Measurements from ENCODE around the gene CEL.
"Not testable (repeated sequence)": the region's sequence is repeated elsewhere in the genome, so short reads cannot be mapped to it uniquely, and the experiment has no call there.

CEL gene

DNA sequence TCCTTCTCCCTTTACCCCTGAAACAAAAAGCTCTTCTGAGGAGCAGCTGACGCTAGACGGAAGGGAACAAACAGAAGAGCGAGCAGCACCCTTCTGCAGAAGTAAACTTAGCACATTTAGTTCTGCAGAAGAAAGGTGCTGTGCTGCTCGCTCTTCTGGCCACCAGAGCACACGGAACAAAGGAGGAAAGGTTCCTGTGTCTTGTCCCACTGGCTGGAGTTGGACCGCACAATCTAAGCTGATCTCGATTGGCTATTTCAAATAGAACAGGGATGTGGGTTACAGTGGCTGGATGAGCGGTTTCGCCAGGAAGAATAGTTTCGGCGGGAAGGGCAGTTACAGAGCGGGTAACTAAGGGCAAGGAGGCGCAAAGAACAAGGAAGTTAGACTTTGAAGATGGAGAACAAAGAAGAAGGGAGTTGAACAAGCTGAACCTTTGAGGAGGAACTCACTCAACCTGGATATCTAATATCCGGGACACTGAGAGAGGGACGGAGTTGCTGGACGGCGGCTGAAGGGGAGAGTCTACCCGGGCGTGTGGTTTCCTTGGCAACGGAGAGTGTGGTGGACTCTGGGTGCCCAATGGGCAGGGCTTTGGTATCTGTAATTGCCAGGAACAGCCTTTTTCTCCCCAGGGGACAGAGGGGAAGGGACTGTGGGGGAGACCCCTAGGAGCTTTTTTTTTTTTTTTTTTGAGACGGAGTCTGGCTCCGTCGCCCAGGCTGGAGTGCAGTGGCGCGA lies 23.8 kb upstream of the CEL start:
- FAIRE-seq, result no peak
- TF ChIP-seq POLR2AphosphoS5 (IDR thresholded peaks at IDR 0.05; ENCODE audit: low read depth, low read length) (no peak), TAF1 (IDR thresholded peaks at IDR 0.05; ENCODE audit: borderline replicate concordance, low read depth, low read length) (no peak), POLR2A (IDR thresholded peaks at IDR 0.05; ENCODE audit: low read depth, low read length) (no peak)
- no peak for DNase-seq (ENCODE audit: insufficient read length)

DNA sequence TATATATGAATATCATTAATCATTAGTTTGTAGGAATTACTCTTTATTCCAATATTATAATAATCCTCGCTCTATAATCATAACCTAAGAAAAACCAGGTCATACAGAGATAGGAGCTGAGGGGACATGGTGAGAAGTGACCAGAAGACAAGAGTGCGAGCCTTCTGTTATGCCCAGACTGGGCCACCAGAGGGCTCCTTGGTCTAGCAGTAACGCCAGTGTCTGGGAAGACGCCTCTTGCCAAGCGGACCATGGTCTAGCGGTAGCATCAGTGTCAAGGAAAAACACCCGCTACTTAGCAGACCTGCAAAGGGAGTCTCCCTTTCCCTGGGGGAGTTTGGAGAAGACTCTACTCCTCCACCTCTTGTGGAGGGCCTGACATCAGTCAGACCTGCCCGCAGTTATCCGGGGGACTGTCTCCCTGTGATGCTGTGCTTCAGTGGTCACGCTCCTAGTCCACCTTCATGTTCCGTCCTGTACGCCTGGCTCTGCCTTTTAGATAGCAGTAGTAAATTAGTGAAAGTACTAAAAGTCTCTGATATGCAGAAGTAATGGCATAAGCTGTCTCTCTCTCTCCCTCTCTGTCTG lies 20.8 kb upstream of the CEL start:
- not testable (repeated sequence) for DNase-seq (ENCODE audit: insufficient read length); FAIRE-seq

DNA sequence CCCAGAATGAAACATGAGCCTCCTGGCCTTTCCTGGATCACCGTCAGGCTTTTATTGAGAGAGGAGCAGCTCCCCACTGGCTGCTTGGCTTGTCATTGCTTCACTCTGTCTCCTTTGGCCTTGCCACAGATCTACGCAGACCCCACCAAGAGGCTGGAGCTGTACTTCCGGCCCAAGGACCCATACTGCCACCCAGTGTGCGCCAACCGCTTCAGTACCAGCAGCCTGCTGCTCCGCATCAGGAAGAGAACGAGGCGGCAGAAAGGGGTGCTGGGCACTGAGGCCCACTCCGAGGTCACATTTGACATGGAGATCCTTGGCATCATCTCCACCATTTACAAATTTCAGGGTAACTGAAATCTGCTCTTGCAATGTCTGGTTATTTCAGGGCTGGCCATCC lies 19.8 kb upstream of the CEL start:
- no peak for DNase-seq (ENCODE audit: insufficient read length)
- no peak for FAIRE-seq
- TF ChIP-seq POLR2AphosphoS5 (IDR thresholded peaks at IDR 0.05; ENCODE audit: low read depth, low read length) (no peak), TAF1 (IDR thresholded peaks at IDR 0.05; ENCODE audit: borderline replicate concordance, low read depth, low read length) (no peak), POLR2A (IDR thresholded peaks at IDR 0.05; ENCODE audit: low read depth, low read length) (no peak)

DNA sequence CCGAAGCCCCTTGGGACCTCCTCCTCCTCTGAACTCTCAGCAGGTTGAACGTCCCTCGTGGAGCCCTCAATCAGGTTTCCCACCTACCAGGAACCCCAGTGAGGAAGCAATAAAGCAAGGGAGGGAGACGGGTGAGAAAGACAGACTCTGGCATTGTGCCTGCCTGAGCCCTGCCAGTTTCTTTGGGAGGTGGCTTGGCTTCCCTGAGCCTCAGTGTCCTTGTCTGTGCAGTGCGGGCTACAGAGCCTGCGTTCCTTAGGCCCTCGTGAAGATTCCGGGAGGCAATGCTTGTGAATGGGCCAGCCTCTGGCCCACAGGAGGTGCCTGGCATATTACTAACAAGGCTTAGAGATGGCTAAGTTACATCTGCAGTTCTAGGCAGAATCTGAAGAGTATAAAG lies 19.1 kb upstream of the CEL start:
- TF ChIP-seq POLR2AphosphoS5 (IDR thresholded peaks at IDR 0.05; ENCODE audit: low read depth, low read length) (no peak), TAF1 (IDR thresholded peaks at IDR 0.05; ENCODE audit: borderline replicate concordance, low read depth, low read length) (no peak), POLR2A (IDR thresholded peaks at IDR 0.05; ENCODE audit: low read depth, low read length) (no peak)
- FAIRE-seq (no peak), DNase-seq (ENCODE audit: insufficient read length) (no peak)

DNA sequence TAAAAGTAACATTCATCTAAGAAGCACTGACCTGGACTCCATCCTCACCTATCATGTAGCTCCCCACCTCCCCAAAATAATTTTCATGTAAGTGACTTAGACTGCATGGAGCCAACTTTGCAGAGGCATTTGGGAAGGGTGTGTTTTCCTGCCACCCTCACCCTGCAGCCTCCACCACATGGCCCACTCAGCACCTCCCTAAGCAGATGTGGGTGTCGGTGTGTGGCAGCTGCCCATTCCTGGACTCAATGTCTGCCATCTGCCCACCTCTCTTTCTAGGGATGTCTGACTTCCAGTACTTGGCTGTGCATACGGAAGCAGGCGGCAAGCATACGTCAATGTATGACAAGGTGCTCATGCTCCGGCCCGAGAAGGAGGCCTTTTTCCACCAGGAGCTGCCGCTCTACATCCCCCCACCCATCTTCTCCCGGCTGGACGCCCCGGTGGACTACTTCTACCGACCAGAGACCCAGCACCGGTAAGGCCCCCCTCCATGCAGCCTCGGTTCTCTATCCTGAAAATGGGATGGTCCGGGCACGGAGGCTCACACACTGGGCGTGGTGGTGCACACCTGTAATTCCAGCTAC lies 18.2 kb upstream of the CEL start:
- FAIRE-seq (no peak), DNase-seq (ENCODE audit: insufficient read length) (no peak)
- TF ChIP-seq POLR2AphosphoS5 (IDR thresholded peaks at IDR 0.05; ENCODE audit: low read depth, low read length) (no peak), TAF1 (IDR thresholded peaks at IDR 0.05; ENCODE audit: borderline replicate concordance, low read depth, low read length) (no peak), POLR2A (IDR thresholded peaks at IDR 0.05; ENCODE audit: low read depth, low read length) (no peak)

DNA sequence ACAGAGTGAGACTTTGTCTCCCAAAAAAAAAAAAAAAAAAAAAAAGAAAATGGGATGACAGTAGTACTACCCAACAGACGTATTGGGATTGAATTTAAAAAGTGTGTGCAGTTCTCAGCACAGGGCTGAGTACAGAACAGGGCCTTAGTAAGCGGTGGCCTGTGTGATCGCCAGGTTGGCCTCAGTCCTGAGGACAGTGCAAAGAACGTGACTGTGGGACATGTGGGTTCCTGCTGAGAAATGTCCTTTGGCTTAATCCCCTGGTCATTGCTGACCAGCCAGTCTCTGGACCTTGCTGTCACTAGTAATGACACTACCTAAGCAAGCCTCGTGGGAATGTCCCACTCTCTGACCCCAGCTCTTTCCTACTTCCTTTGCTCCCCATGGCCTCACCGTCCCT lies 17.7 kb upstream of the CEL start:
- TF ChIP-seq POLR2A (IDR thresholded peaks at IDR 0.05; ENCODE audit: low read depth, low read length) (no peak), POLR2AphosphoS5 (IDR thresholded peaks at IDR 0.05; ENCODE audit: low read depth, low read length) (no peak), TAF1 (IDR thresholded peaks at IDR 0.05; ENCODE audit: borderline replicate concordance, low read depth, low read length) (no peak)
- DNase-seq (ENCODE audit: insufficient read length) (no peak), FAIRE-seq (no peak)

DNA sequence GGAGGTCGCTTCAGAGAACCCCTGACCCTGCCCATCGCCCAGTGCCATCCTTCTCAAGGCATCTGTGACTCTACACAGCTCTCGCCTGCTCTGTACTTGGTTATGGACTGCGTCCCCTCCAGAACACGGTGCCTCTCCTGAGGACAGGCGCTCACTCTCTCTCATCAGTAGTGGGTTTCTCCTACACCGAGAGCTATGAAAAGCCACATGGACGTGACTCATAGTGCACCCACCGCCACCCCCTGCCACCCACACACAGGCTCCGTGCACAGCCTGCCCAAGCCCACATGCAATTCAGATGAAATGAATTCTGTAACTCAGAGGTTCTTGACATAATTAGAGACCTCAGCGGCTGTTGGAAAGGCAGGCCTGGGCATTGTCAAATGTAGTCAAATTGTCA lies 17.1 kb upstream of the CEL start:
- TF ChIP-seq TAF1 (IDR thresholded peaks at IDR 0.05; ENCODE audit: borderline replicate concordance, low read depth, low read length) (no peak), POLR2A (IDR thresholded peaks at IDR 0.05; ENCODE audit: low read depth, low read length) (no peak), POLR2AphosphoS5 (IDR thresholded peaks at IDR 0.05; ENCODE audit: low read depth, low read length) (no peak)
- no peak for FAIRE-seq
- no peak for DNase-seq (ENCODE audit: insufficient read length)

DNA sequence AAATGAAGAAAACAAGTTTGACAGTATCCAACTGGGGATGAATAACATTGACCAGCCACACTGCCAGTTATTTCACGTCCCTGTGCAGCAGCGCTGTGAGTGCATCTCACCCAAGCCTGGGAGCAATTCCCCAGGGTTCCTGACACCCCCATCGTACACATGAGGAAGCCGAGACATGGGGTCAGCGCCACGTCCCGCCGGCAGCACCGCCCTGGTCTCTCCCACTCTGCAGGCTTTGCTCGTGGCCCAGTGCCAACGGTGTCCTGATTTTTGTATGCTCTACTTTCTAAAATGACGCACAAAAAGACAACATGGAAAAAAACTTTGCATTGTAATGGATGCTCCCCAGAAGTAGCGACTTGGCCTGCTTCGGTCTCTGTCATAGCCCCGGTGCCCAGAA lies 16.6 kb upstream of the CEL start:
- DNase-seq (ENCODE audit: insufficient read length), result no peak
- FAIRE-seq, result no peak
- TF ChIP-seq TAF1 (IDR thresholded peaks at IDR 0.05; ENCODE audit: borderline replicate concordance, low read depth, low read length) (no peak), POLR2AphosphoS5 (IDR thresholded peaks at IDR 0.05; ENCODE audit: low read depth, low read length) (no peak), POLR2A (IDR thresholded peaks at IDR 0.05; ENCODE audit: low read depth, low read length) (no peak)

DNA sequence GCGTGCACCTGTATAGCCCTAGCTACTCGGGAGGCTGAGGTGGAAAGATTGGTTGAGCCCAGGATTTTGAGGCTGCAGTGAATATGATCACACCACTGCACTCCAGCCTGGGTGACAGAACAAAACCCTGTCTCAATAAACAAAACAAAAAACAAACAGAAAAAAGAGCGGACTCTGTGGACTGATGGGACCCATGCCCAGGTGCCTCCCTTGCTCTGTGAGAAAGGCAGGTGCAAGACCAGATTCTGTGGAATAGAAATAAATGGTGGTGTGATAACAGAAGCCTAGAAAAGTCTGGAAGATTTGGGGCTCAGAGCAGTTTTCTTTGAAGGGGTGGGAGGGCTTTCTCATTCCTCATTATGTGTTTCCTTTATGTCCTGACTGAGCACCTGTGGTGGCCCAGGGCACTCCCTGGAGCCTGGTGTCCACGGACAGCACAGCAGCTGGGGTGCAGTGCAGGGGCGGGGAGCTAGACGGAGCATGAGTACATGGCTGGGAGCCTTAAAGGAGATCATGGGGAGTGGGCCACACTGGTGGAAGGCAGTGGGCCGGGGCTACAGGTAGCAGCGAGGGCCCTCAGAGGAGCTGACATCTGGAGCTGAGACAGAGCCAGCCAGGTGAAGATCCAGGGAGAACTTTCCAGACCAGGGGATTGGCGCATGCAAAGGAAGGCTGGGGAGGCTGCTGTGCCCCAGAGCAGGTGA lies 15.4 kb upstream of the CEL start:
- no peak for FAIRE-seq
- no peak for DNase-seq (ENCODE audit: insufficient read length)
- TF ChIP-seq POLR2A (IDR thresholded peaks at IDR 0.05; ENCODE audit: low read depth, low read length), result no peak
- TF ChIP-seq TAF1 (IDR thresholded peaks at IDR 0.05; ENCODE audit: borderline replicate concordance, low read depth, low read length), result no peak
- no peak for TF ChIP-seq POLR2AphosphoS5 (IDR thresholded peaks at IDR 0.05; ENCODE audit: low read depth, low read length)

DNA sequence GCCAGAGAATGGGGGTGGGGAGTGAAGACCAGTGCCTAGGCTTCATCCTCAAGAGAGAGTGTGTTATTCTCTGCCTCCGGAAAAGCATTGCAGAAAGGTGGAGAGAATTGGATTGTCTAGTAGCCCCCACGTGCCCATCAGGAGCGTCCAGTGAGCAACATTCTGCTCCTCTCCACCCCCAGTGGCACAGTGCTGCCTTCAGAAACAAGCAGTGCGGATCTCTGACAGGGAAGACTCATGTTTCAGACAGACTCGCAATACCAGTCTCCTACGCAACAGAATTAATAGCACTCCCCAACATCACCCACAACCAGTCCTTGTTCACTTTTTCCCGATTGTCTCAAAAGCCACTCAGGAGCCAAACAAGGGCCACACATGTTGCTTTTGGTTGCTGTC lies 14.9 kb upstream of the CEL start:
- FAIRE-seq, result no peak
- DNase-seq (ENCODE audit: insufficient read length), result no peak
- TF ChIP-seq POLR2AphosphoS5 (IDR thresholded peaks at IDR 0.05; ENCODE audit: low read depth, low read length) (no peak), TAF1 (IDR thresholded peaks at IDR 0.05; ENCODE audit: borderline replicate concordance, low read depth, low read length) (no peak), POLR2A (IDR thresholded peaks at IDR 0.05; ENCODE audit: low read depth, low read length) (no peak)

DNA sequence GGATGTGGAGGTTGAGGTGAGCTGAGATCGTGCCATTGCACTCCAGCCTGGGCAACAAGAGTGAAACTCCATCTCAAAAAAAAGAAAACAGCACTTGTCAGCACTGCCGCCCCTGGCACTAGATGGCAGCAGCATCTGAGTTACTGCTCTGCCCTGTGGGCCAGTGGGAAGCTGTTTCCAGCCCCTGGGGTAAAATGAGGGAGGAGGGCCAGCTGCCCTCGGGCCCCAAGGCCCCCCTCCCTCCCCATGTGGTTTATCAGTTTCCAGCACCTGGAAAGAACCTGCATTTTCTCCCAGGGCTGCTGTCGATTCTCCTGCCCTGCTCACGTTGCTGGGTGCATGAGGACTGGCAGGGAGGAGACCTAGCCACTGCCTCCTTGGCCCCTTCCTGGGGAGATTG lies 13.2 kb upstream of the CEL start:
- no peak for FAIRE-seq
- TF ChIP-seq TAF1 (IDR thresholded peaks at IDR 0.05; ENCODE audit: borderline replicate concordance, low read depth, low read length) (no peak), POLR2AphosphoS5 (IDR thresholded peaks at IDR 0.05; ENCODE audit: low read depth, low read length) (no peak), POLR2A (IDR thresholded peaks at IDR 0.05; ENCODE audit: low read depth, low read length) (no peak)
- DNase-seq (ENCODE audit: insufficient read length), result no peak

DNA sequence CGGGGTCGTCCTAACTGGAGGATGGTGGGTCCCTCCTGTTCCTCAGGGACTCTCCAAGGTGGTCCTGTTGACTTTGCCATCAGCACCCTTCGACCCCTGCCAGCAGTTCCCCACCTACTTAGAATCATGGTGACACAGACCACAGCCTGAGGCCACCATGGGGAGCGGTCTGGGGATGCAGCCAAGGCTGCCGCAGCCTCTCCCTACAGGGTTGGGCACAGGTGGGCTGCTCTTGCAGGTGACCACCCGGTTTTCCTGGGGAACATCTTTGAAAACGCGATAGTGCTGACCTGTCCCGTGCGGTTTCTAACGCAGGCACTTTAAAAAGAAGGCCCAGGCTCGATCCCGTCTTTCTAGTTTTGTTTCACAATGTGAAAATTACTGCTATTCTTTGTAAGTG lies 12.7 kb upstream of the CEL start:
- TF ChIP-seq TAF1 (IDR thresholded peaks at IDR 0.05; ENCODE audit: borderline replicate concordance, low read depth, low read length) (no peak), POLR2AphosphoS5 (IDR thresholded peaks at IDR 0.05; ENCODE audit: low read depth, low read length) (no peak), POLR2A (IDR thresholded peaks at IDR 0.05; ENCODE audit: low read depth, low read length) (no peak)
- no peak for FAIRE-seq

More for the DNA sequence above, 12.7 kb upstream of the CEL start:
- no peak for DNase-seq (ENCODE audit: insufficient read length)

All from GM12892 (cell line).